HL-60/S4 treated with retinoic acid at 250 ng/mL for 4 days and 3 days (cell line): ENCODE results near the gene STYK1.
"Not testable (repeated sequence)": the region's sequence is repeated elsewhere in the genome, so short reads cannot be mapped to it uniquely, and the experiment has no call there.

Experiments
- in situ Hi-C: fragments of 300-500 bp; cut with MboI; formaldehyde crosslinking; loops from 2 replicates; pipeline ENCODE4 v1.7.0; 2022; ENCODE audit warnings: low sequenced_read_pairs

Gene STYK1

DNA sequence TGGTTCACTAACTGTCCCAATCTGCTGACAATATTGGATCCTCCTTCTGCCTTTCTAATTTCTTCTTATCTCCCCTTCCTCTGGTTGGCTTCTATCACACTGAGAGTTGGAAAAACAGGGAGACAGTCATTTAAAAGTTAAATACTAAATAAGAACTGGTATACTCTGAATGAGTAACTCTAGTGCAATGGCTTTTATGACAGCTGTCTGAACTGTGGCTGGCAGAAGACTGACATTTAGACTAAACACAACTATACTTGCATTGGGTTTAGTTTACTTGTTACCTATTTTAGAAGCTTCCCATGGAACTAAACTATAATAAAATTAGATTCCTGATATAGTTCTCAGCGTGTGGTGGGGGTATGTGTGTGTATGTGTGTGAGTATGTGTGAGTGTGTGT, 52.6 kb downstream of the STYK1 start:
- in situ Hi-C loops = no loop called here

- in situ Hi-C loops = no loop called here
These were observed 53.6 kb downstream of the STYK1 start for GRCh38 chr12:10620078-10620779.

DNA sequence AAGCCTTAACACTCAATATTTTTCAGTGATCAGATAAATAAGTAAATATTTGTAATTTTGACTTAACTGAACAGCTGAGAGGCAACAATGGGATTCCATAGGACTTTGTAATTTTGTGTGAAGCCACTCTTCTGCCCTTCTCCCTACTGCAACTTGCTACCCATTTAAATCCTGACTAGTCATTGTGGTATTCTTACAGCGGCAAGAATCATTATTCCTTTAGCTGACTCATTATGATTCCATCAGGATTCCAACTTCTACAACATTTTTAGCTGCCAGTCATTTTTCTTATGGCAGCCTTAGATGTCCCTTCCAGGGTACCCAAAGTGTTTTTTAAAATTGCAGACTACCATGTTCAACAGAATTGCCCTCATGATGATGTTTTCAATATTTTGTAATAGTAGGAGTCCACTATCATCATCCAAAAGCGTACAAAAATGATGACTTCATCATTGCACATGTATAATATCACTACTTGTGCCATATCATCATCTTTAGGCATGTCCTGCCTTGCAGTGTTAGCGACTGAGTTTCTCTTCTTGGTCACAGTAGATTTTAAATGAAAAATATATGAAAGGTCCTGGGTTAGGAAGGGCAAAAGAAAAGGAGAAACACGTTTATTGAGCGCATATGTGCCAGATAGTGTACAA, 55.4 kb downstream of the STYK1 start:
- in situ Hi-C loops = no loop called here

DNA sequence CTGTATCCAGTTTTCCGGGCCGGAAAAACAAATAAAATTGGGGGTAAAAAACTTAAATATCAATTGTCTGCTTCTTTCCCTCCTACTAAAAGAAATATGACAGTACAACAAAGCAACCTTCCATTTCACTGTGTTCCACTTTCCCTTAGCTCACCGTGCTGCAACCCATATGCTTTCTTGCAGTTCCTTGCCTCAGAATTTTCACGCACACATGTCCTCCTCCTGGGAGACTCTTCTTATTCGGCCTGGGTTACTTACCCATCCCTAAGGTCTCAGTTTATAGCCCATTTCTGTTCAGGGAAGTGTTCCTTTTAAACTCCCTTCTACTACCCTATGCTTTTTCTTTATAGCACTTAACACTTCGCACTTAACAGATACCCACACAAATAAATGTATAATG, 56.0 kb downstream of the STYK1 start:
- in situ Hi-C loops = no loop called here

- in situ Hi-C loops = no loop called here
These were observed 58.3 kb downstream of the STYK1 start for GRCh38 chr12:10615532-10615931.

- in situ Hi-C loops = no loop called here
These were observed 59.8 kb downstream of the STYK1 start for GRCh38 chr12:10614056-10614370.

GRCh38 chr12:10613349-10614055, 60.4 kb downstream of the STYK1 start, which contains the start of gene MAGOHB:
TSS of gene MAGOHB (minus strand) at chr12:10613609. CDS start at chr12:10613532, 77 bp downstream.
- in situ Hi-C loops = no loop called here

DNA sequence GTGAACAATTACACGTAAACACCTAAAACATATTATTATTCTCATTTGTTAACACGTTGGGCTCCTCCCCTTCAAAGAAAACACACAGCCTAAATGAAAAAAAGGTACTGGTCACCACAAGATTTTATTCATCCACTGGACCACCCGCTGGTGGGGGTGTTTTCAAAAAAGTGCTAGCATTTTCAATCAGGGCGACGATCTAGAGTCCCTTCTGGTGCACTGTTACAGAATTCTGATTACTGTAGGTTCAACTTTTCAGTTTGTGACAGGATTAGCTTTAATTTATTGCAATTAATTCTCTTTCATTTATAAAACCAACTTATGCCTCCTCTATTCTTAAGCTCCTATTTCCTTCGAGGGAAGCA, 60.9 kb downstream of the STYK1 start:
- in situ Hi-C loops = no loop called here

GRCh38 chr12:10612110-10612509, 61.7 kb downstream of the STYK1 start:
- in situ Hi-C loops = no loop called here

DNA sequence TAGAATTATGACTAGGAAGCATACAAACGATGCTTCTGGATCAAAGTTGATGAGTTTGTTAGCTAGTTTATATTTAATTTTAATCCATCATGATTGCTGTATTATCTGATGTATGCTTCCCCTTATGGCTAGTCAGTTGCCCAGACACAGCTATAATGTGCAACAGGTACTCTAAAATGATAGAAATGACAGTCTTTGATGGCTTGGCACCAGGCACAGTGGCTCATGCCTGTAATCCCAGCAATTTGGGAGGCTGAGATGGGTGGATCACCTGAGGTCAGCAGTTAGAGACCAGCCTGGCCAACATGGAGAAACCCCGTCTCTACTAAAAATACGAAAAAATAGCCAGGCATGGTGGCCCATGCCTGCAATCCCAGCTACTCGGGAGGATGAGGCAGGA, 62.6 kb downstream of the STYK1 start:
- in situ Hi-C loops = not testable (repeated sequence)

- in situ Hi-C loops = no loop called here
These were observed 63.7 kb downstream of the STYK1 start for GRCh38 chr12:10610188-10610587.

DNA sequence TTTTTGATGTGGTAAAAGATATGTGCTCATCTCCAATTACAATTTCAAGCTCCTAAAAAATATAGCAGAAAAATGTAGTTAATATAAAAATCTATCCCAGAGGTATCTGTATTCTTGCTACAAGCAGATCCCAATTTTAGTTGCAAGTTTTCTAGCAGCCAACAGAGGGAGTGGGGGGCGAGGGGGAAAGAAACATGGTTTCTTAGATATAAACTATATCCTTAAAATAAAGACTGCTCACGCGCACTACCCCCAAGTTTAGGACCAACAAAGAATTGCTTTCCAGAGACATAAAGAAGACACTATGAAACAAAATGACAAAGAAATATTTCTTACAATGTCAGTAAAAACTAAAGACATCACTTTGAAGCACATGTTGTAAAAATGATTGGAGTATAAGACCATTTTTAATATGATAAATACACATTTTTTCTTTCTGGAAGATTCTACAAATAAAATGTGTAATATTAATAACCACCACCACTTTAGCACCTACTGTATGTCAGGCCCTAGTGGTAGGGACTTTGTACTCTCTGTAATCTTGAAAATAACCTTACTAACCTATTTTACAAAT, 65.9 kb downstream of the STYK1 start:
- in situ Hi-C loops = no loop called here

DNA sequence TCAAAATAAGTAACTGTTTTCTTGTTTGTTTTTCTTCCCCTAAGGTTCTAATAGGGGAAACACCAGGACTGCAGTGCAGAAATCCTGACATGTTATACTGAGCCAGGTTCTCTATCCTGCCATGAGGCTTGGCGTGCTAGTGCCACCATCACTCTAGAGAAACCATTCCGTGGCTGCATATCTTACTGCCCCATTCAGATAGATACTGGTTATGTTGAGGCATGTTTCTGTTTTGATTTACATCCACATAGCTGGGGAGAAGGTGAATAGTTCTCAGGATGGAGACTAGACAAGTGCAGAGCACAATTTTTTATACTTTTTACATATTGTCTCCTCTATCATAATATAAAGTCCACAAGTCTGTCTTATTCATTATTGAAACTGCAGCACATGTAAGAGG, 72.0 kb downstream of the STYK1 start:
- in situ Hi-C loops = no loop called here

DNA sequence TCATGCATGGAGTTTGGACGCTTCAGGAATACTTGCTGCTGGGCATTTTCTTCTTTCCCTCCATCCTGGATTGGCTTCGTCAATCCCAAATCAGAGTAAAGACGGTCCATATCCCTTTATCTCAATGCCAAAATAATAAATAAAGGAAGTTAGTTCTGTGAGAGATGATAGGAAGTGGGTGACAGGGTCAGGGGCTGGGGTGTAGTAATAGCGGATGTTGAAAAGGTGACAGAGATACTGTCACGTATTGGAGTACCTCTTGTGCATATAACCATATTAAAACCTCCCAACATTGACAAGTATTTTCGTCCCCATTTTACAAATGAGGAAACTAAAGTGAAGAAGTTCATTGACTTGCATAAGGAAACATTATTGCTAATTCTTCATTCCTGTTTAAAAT, 72.9 kb downstream of the STYK1 start:
- in situ Hi-C loops = no loop called here

- in situ Hi-C loops = no loop called here
These were observed 78.0 kb downstream of the STYK1 start for GRCh38 chr12:10595881-10596280.

GRCh38 chr12:10590966-10591365, 82.9 kb downstream of the STYK1 start:
- in situ Hi-C loops = no loop called here

GRCh38 chr12:10584415-10584814, 89.4 kb downstream of the STYK1 start:
- in situ Hi-C loops = no loop called here

DNA sequence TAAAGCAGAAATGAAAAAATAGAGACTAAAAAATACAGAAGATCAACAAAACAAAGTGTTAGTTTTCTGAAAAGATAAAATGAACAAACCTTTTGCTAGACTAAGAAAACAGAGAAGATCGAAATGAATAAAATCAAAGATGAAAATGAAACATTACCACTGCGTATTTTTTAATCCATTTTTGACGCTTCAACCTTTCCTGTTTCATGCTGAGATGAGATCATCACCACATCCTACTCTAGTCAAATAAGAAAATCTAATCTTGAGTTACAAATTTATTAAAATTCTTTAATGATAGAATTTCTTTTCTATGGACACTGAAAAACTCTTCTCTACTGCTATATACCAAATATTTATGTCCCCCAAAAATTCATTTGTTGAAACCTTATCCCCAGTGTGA, 91.1 kb downstream of the STYK1 start:
- in situ Hi-C loops = no loop called here

GRCh38 chr12:10582133-10582532, 91.7 kb downstream of the STYK1 start:
- in situ Hi-C loops = not testable (repeated sequence)

- in situ Hi-C loops = no loop called here
These were observed 99.5 kb downstream of the STYK1 start for GRCh38 chr12:10574307-10574706.

DNA sequence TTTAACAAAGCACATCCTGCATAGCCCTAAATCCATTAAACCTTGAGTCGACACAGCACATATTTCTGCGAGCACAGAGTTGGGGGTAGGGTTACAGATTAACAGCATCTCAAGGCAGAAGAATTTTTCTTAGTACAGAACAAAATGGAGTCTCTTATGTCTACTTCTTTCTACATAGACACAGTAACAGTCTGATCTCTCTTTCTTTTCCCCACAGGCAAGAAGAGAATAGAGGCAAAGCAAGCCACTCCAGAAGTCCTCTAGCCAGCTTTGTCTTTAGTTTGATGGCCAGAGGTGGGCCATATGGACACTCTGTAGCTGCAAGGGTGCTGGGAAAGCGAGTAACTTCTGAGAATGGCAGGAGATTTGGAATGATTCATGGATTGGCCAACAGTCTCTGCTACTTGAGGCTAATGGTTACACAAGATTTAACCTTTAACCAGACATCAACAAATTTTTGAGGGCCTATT, 101.8 kb downstream of the STYK1 start:
- in situ Hi-C loops = not testable (repeated sequence)

GRCh38 chr12:10571141-10571540, 102.7 kb downstream of the STYK1 start:
- in situ Hi-C loops = no loop called here
